Mucosa of descending colon (tissue), 3 donors: ENCODE data around the gene ELAVL2. TPM values are rescaled to one million over a fixed set of nuclear protein-coding genes. Genes with fewer than 3 reads are reported as not detected.

Experiments
- ATAC-seq: fragments of 200-7000 bp; cut with Tn5 transposase; one replicate; pipeline ENCODE4 v1.9.1; 2020; ENCODE audit warnings: mild to moderate bottlenecking, moderate library complexity
- DNase-seq, 3 donors: peaks; one replicate each; pipeline ENCODE4 v3.0.0-alpha.2; 2020
- H3K36me3 ChIP-seq: fragments of 200-600 bp; one replicate; pipeline ENCODE4 v1.8.0; 2021; ENCODE audit warnings: low read depth, mild to moderate bottlenecking
- H3K4me1 ChIP-seq: fragments of 200-600 bp; one replicate; pipeline ENCODE4 v1.8.0; 2021; ENCODE audit warnings: low read depth, mild to moderate bottlenecking
- H3K4me3 ChIP-seq: fragments of 200-600 bp; one replicate; pipeline ENCODE4 v1.8.0; 2021; ENCODE audit warnings: mild to moderate bottlenecking
- H3K9me3 ChIP-seq: fragments of 200-600 bp; one replicate; pipeline ENCODE4 v1.8.0; 2021; ENCODE audit warnings: mild to moderate bottlenecking
- intact Hi-C, 2 donors: fragments of 100-400 bp; cut with DNase I in 1 of 2; cut with micrococcal nuclease in 1 of 2; formaldehyde crosslinking; loops; one replicate each; pipeline versions ENCODE4 v1.11.0 to v1.11.1; 2022; cut with DNase I, micrococcal nuclease
- total RNA-seq, 3 donors: library from RNA; stranded (reverse); fragmentation: NEBNext Ultra II Directional in 2 of 3; extraction: Animal tissue kit (Norgen Biotek cat#: 25700) in 2 of 3; gene quantifications; one replicate each; pipeline versions ENCODE4 v1.2.1 to v1.2.4, GENCODE V29; 2021 to 2023
- TF ChIP-seq, protein P1 (sequence below): fragments of 200-600 bp; IDR thresholded peaks from one replicate; pipeline ENCODE4 v1.8.0; 2022; ENCODE audit warnings: antibody characterized with exemption, mild to moderate bottlenecking
- donor health status: DM: no; HTN: no; CAD: no; lungs with moderate emphysema.
- donor health status: DM: no; HTN: no; CAD: no.
- donor health status: DM: no; HTN: yes; CAD: no.

The ELAVL2 gene
- total RNA-seq, 3 donors from 2014 or later = 0.35 to 1.2 (median 0.76) TPM

DNA sequence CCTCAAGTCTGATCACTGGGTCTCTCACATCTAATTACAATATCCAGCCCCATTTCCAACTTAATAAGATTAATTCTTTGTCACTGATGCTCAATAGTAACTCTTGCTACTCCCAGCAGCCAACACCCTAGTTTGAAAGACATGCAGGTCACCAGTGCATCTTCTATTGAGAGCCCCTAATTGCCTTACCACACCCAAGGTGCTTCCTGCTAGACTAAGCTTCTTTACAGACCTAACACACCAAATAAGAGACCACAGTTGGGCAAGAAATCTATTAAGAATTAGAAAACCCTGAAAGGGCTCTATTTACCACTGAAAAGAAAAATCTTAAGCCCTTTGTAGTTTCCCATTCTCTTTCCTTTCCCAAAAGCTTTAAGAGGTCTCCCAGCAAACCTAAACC, 26.5 kb downstream of the ELAVL2 start:
- TF ChIP-seq, protein P1, sequence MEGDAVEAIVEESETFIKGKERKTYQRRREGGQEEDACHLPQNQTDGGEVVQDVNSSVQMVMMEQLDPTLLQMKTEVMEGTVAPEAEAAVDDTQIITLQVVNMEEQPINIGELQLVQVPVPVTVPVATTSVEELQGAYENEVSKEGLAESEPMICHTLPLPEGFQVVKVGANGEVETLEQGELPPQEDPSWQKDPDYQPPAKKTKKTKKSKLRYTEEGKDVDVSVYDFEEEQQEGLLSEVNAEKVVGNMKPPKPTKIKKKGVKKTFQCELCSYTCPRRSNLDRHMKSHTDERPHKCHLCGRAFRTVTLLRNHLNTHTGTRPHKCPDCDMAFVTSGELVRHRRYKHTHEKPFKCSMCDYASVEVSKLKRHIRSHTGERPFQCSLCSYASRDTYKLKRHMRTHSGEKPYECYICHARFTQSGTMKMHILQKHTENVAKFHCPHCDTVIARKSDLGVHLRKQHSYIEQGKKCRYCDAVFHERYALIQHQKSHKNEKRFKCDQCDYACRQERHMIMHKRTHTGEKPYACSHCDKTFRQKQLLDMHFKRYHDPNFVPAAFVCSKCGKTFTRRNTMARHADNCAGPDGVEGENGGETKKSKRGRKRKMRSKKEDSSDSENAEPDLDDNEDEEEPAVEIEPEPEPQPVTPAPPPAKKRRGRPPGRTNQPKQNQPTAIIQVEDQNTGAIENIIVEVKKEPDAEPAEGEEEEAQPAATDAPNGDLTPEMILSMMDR = no peak
- Histone ChIP-seq H3K36me3 (no peaks in the 10 kb centered on the region), H3K4me3 (no peak overlapping the region), H3K4me1 (no peaks in the 10 kb centered on the region), H3K9me3 (no peaks in the 10 kb centered on the region)
- ATAC-seq = no peak
- intact Hi-C loops = no loop called here
- DNase-seq = no peak

DNA sequence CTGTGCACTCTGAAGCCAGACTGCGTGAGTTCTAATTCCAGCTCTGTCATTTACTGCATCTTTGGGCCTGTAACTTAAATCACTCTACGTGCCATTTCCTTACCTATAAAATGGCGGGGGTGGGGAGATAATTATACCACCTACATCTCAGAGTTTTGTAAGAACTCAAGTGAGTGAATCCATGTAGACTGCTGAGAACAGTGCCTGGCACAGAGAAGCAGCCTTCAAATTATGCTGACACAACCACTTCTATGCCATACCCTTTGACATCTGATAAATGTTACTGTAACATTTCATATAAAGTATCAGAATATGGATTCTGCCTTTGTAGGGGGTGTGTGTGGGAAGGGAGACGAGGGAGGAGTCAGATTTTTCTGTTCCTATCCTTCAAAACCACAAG, 27.7 kb downstream of the ELAVL2 start:
- DNase-seq (no peak), ATAC-seq (no peak)
- Histone ChIP-seq H3K36me3 (no peaks in the 10 kb centered on the region), H3K4me1 (no peaks in the 10 kb centered on the region), H3K4me3 (no peak overlapping the region), H3K9me3 (no peaks in the 10 kb centered on the region)
- TF ChIP-seq, protein P1 = no peak
- intact Hi-C loops = no loop called here

DNA sequence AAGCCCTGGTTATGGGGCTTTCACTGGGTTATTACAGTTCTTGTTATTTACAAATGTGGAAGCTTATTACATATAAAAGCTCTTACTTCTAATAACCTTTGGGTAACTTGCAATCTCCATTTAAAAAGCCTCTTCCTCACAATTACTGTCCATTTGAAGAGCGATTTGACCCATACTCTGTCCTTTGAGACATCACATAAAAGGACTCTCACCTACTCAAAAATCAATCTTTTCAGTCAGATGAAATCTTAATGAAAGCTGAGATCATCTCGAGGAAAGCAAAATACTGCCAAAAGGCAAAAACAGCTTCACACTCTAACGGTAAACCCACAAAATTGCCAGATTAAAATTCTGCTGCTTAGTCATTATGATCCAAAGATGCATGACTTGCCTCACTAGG, 29.8 kb downstream of the ELAVL2 start:
- no peaks in the 10 kb centered on the region for H3K36me3 ChIP-seq
- DNase-seq (no peak), ATAC-seq (no peak)
- no peaks in the 10 kb centered on the region for H3K4me1 ChIP-seq
- no peaks in the 10 kb centered on the region for H3K9me3 ChIP-seq
- intact Hi-C loops = no loop called here
- TF ChIP-seq, protein P1 = no peak
- H3K4me3 ChIP-seq = no peak overlapping the region

DNA sequence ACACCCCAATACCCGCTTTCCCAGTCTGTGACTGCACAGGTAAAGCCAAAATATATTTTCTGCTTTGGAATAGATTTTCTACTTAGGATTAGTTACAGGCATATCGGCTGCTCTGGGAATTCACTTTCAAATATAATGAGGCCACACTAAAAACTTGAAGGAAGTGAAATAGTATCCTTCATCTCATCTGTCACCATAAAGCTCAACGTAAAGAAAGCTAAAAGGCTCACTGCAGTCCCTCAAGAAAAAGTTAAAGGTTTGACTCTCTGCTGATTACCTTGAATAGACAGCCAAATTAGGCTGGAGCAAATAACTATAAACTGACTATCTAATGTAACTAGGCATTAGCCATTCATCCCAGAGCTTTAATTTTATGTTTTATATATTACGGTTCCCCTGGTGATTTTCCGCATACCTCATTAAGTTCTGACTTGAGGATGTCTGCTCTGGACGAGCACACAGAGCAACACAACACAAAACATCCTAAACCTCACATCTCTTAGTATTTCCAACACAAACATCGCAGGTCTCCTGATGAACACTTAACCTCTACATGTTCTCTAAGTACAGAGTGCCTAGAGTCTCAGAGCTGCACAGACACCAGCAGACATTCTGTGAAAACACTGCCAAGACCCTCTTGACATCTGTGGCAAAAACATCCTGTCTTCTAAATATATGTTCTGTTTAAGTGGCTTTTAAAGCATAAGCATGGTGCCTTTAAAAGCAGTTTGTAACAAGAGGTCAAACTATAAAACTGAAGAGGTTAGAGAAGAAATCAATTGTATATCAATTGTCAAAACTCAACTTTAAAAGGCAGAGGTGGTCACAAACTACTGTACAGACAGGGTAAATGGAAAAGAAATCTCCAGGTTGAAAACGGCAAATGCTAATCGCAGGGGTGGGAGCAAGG, 35.4 kb downstream of the ELAVL2 start:
- intact Hi-C loops = no loop called here
- no peaks in the 10 kb centered on the region for H3K36me3 ChIP-seq
- TF ChIP-seq, protein P1 = no peak
- ATAC-seq (no peak), DNase-seq (no peak)
- H3K4me1 ChIP-seq = no peaks in the 10 kb centered on the region
- no peaks in the 10 kb centered on the region for H3K9me3 ChIP-seq
- no peak overlapping the region for H3K4me3 ChIP-seq

DNA sequence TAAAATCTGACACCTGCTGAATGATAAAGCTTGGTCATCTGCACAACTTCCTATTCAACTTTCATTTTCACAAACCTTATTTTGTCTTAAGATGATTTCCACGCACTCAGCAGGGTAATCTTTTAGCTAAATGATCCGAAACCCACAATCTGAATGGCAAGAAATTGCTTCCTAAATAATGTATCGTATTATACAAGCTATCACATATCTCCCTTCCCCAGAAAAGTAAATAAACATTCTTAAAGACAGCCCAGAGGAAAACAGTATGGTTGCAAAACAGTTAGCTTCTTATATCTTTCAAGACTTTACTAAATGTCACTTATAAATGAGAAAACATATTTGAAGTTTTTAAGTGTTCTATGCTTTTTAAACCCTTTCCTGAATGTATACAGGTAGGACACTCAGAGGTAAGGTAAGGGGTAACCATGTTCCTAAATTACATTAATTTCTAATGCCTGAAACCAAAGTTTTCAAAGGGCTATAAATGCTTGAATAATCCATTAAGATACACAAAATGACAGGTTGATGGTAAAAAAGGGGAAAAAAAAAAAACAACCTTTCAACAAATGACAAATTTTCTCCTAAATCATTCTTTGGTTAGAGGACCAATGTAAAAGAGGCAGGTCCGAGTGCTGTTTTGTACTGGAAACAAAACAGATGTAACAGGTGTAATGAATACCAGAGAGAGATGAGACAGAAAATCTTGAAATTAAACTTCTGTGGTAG, 36.3 kb downstream of the ELAVL2 start:
- intact Hi-C loops = no loop called here
- Histone ChIP-seq H3K36me3 (no peaks in the 10 kb centered on the region), H3K9me3 (no peaks in the 10 kb centered on the region), H3K4me3 (no peak overlapping the region), H3K4me1 (no peaks in the 10 kb centered on the region)
- TF ChIP-seq, protein P1 = no peak
- DNase-seq (no peak), ATAC-seq (no peak)
